ENCODE measurements around the gene IGF2BP2.

DNA sequence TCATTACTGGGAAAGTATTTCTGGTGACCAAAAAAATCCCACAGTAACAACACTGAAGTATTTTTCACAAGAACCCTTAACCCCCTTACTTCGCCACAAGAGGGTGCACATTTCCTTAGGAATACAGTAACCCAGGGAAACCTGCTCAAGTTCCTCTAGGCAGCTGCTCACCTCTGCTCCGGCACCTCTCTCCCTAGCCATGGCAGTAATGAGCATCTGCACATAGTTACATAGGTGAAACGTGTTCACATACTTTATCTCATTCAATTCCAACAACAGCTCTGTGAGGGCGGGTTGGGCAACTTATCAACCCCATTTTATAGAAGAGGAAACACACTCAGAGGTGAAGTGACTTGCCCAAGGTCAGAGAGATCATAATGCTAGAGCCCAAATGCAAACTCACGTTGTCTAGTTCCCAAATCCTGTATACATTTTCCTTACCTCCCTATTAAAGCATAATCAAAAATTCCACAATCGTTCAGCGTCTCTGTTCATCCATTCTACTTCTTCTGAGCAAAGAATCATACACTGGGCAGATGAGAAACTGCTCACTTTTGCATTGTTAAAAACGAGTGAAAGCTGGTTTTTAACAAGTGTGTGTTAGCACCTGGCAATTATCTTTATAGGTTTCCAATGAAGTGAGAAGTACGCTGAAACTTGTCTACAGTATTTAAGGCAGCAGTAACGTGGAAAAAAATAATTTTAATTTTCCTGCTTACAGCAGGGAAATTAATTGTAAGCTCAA lies 90.7 kb downstream of the IGF2BP2 start:
- peak; percentile 66 for TF ChIP-seq CTCF (IDR thresholded peaks at IDR 0.05)
- no peak for TF ChIP-seq EZH2phosphoT487 (IDR thresholded peaks at IDR 0.05)
- TF ChIP-seq EZH2 (IDR thresholded peaks at IDR 0.05) = no peak
